NCI-H1417 (cell line): ENCODE results near the gene NXN.
"Not testable (repeated sequence)": the region's sequence is repeated elsewhere in the genome, so short reads cannot be mapped to it uniquely, and the experiment has no call there.

Experiments
- DNase-seq, 3 experiments: peaks; one replicate each; lab custom pipeline; 2025; lab: John Stamatoyannopoulos, UW

The NXN gene

DNA sequence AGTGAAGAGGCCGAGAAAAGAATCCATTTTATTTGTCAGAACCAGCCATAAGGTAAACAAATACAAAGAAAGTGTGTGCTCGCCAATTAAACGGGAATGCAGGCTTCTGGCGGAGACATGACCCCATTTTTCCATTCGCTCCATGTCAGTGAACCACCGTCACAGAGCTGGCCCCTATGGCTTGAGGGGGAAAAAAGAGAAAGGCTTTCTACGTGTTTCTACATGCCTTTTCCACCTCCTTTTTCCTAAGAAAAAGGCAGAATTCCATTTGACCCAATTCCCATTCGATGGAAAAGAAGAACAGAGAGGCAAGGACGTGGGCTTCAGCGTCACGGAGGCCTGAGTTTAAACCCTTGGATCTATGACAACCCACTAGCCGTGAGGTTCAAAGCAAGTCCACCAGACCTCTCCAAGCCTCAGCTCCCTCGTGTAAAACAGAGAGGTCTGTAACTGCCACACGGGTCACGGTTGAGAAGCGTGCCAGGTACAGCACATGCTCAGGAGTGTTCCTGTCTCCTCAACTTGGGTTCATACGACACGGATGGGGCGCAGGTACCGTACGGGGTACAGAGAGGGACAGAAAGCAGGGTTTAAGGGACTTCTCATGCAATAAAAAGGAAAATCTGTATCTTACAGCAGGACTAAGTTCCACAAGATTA is 91.9 kb downstream of the NXN start:
- no peak for DNase-seq

GRCh38 chr17:885971-886571 is 93.5 kb downstream of the NXN start:
- peak in 1 of 3 experiments; percentile 29 for DNase-seq

- DNase-seq = no peak
Observed at GRCh38 chr17:883586-883962, 96.0 kb downstream of the NXN start.

DNA sequence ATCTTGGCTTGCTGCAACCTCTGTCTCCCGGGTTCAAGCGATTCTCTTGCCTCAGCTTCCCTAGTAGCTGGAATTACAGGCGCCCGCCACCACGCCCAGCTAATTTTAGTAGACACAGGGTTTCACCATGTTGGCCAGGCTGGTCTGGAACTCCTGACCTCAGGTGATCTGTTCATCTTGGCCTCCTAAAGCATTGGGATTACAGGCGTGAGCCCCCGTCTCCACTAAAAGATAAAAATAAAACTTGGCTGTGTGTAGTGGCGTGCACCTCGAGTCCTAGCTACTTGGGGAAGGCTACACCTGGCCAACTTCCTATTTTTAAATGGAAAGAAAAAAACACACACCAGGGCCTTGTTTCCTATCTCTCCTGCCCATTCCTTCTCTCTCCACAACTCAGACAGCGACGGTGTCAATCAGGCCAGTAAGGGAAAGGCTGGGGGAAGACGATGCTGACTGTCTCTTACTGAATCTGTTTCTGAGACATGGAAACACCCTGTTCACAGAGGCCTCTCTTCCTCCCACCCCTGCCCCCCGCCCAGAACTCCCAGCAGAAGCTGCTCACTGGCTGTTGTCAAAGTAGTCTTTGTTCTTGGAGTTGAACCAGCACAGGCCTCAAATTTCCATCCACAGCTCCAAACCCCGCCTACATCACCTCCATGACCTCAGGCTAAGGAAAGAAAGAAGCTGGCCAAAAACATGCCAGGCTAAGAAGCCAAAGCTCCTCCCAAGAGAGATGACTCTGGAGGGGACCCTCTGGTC is 96.6 kb downstream of the NXN start:
- DNase-seq = no peak

- peak; percentile 68 to 85 (median 72) for DNase-seq
Observed at GRCh38 chr17:881778-882177, 97.8 kb downstream of the NXN start.

DNA sequence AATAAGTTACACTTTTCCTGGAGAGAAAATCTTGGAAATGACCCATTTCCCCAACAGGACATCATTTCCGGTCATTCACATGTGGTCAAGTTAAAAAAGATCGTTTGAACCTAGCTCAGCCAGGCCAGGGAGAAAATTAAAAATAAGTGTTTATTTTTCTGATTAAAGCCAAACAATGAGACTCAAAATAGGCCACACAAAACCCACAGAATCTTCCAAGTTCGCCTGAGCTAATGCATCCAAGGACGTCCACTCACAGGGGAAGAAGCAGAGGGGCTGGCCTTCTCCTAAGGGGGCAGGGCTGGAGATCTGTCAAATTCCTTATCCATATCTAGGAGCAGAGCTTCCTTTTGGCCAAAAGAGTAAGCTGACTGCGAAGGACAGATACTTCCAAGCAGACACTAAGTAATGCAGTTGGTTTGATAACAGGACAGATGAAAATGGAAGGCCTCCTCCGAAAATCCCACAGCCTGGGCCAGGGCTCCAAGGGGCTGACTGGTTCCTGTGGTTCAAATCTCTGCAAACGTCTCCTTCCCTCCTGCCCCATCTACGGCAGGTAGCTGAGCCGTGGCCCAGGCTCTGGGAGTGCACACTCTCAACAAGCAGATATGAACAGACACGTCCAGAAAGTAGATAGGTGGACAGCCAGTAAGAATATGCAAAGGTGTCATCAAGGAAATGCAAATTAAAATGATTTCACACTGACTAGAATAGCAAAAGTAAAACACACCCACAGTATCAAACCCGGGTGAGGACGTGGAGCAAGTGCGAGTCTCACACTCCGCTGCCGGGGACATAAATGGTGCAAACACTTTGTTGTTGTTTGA is 98.9 kb downstream of the NXN start:
- no peak for DNase-seq

- peak in 1 of 3 experiments; percentile 88 for DNase-seq
Observed at GRCh38 chr17:879546-880442, 99.8 kb downstream of the NXN start.

DNA sequence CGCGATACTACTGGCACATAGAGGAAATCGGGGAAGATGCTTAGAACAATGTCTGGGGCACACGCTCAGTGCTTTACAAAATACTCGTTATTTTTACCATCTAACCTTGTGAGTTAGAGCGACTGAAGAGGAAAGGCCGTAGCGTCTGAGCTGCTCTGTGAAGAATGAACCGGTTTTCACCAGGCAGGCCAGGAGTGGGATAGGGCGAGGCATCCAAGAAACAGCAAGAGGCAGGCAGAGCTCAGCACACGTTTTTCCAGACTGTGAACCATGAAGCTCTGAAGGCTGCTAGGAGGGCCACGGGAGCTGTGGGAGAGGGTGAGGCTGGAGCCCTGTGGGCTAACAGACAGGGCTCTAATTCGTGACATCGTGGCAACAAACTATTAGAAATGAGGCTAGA is 101.9 kb downstream of the NXN start:
- DNase-seq = no peak

- no peak for DNase-seq
Observed at GRCh38 chr17:876272-876671, 103.3 kb downstream of the NXN start.

GRCh38 chr17:874590-874989 is 105.0 kb downstream of the NXN start:
- DNase-seq = not testable (repeated sequence)

DNA sequence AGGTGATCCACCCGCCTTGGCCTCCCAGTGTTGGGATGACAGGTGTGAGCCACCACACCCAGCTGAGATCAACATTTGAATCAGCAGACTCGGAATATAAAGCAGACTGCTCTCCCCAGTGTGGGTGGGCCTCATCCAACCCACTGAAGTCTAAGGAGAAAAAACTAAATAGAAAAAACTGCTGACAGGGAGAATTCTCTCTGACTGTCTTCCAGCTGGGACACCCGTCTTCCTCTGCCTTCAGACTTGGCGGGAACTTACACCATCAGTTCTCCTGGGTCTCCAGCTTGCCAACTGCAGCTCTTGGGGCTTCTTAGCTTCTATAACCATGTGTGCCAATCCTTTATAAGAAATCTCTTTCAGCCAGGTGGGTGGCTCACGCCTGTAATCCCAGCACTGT is 106.7 kb downstream of the NXN start:
- no peak for DNase-seq

GRCh38 chr17:871751-872519 is 107.6 kb downstream of the NXN start:
- DNase-seq = no peak

DNA sequence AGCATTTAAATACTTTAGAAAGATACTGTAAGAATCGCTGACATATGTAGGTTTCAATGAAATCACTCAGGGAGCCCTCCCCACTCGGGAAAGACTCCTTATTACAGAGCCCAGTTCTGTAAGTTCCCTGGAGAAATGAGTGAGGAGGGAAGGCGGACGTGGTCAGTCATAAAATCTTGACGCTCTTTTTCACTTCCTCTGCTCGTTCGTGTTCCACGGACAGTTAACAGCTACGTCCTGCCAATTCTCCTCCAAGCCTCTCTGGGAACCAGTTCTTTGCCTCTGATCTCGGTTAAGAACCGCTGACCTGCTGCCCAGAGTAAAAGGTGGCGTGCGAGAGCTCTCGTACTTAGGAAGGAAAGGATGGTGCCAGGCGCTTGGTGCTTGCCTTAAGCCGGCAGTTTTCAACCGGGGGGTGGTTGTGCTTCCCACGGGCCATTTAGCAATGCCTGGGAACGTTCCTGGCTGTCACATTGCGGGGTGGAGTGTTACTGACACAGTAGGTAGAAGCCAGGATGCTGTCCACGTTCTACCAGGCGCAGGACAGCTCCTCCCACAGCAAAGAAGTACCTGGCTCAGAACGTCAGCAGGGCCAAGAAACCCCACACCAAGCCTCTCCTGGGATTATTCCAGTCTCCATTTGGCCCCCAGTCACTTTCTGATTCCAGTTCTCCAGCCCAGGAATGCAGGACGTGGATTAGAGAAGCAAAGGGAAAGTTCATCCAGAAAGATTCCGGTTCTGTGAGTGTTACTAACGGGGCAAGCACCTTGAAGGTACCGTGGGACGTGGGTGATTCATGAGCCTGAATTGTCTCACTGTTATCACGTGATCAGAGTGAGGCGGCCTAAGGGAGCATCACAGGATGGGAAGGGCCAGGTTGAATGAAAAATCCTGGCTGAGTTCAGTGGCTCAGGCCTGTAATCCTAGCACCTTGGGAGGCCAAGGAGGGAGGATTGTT is 109.7 kb downstream of the NXN start:
- no peak for DNase-seq

DNA sequence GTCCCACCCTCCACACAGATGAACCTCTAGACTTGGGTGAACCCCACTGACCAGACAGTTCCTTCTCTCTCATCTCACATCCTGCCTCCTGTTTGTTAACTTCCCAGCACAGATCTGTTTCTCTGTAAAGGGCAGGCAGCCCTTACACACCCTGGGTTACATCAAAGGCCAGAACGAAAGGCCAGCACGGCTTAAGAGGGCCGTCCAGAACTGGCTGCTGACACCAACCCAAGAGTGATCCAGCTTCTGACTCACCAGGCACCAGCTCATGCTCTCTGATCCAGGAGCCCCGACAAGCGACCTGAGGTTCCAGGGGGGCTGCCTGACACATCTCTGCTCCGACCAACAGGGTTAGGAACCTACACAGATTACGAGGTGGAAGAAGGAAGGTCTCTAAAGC is 110.5 kb downstream of the NXN start:
- no peak for DNase-seq

DNA sequence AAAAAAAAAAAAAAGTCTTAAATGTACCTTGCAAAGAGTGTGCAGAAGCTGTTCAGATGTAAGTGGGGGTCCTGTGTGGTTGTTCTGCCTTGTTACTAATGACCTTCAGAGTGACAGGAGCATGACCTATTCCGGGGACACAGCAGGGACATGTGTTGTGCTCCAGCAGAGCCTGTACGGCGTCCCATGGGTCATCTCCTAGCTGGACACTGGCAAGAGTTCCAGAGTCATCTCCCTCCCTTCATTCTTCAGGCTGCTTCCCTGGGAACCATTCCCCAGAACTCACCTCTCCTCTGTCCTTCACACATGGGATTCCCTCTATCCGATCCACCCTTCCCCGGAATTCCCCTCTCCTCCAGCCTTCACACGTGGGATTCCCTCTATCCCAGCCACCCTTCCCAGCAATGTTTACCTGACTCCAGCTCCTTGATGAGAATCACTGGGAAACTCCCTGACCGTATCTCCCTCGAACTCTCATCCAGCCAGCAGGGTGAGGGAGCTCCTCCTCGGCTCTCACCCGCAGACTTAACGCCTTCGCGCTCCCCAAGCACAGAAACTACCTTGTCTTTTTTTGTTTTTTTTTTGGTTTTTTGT is 111.6 kb downstream of the NXN start:
- no peak for DNase-seq

- not testable (repeated sequence) for DNase-seq
Observed at GRCh38 chr17:867238-867637, 112.3 kb downstream of the NXN start.

GRCh38 chr17:866568-867103 is 112.9 kb downstream of the NXN start:
- DNase-seq = no peak

DNA sequence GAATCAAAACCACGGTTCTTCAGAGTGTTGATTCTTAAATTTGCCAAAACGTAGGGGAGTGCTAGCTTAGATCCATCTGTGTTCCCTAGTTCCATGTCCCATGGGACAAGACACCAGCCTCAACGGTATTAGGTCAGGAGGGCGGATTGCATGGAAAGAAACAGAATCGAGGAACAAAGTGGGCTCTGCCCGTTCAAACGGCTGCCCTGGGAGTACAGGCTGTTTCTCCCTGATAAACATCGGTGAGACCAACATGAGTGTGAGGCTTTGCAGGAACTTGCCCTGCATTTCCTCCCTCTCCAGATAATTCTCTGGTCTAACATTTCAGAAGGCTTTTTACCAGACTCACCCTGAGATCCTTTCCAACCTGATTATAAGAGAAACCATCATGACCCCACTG is 115.3 kb downstream of the NXN start:
- no peak for DNase-seq

DNA sequence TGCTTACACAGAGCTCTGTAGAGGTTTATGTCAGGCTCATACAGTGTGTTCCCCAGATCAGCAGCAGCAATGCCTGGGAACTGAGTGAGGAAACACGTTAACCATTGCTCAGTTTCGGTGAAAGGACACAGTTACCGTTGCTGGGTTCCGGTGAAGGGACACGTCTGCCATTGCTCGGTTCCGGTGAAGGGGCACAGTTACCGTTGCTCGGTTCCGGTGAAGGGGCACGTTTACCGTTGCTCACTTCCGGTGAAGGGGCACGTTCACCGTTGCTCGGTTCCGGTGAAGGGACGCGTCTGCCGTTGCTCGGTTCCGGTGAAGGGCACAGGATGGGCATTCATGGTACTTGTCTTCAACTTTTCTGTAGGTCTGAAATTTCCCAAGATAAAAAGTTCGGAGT is 115.7 kb downstream of the NXN start:
- no peak for DNase-seq
